ENCODE data around the gene IL17RC.

Gene IL17RC

DNA sequence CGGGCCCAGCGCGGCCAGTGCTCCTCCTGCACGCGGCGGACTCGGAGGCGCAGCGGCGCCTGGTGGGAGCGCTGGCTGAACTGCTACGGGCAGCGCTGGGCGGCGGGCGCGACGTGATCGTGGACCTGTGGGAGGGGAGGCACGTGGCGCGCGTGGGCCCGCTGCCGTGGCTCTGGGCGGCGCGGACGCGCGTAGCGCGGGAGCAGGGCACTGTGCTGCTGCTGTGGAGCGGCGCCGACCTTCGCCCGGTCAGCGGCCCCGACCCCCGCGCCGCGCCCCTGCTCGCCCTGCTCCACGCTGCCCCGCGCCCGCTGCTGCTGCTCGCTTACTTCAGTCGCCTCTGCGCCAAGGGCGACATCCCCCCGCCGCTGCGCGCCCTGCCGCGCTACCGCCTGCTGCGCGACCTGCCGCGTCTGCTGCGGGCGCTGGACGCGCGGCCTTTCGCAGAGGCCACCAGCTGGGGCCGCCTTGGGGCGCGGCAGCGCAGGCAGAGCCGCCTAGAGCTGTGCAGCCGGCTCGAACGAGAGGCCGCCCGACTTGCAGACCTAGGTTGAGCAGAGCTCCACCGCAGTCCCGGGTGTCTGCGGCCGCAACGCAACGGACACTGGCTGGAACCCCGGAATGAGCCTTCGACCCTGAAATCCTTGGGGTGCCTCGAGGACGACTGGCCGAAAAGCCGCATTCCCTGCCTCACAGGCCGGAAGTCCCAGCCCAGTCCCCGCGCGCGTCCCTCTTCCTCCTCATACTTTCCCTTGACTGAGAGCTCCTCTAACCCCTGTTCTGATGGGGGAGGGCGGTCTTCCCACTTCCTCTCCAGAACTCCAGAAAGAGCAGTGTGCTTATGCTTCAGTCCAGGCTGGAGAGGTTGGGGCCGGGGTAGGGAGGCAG is 1.4 kb upstream of the IL17RC start:
- Histone ChIP-seq H3K27me3 (ENCODE audit: low read depth) (no peaks in the 10 kb centered on the region), H3K36me3 (replicated peaks) (no peaks in the 10 kb centered on the region), H3K4me3 (peak overlapping the region; percentile 34), H3K4me1 (peaks cover 28% of the 10 kb centered on the region), H3K9me3 (0 out of 2 replicates have a peak, but pooled peaks cover 2% of the 10 kb centered on the region)
- peak; percentile 43 to 76 for DNase-seq (ENCODE audit: low spot score in 2 of 2)
- in situ Hi-C loops (cut with MboI; ENCODE audit: low sequenced_read_pairs): no loop called here

DNA sequence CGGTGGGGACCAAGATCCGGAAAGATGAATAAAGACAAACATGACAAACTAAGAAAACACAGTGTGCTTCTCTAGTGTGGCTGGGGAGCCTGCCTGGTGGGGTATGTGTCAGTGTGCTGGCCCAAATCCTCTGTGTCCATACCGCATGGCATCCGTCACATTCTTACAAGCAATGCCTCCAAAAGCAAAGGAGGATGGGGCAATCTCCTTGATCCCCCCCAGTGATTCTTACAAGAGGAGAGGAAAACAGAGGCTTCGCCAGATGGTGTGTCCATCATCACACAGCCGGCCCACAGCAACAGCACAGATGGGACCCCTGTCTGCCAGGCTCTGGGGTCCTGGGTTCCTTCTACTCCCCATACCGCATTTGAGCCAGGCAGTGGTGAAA is 558 bp upstream of the IL17RC start:
- DNase-seq (ENCODE audit: low spot score in 2 of 2): no peak
- Histone ChIP-seq H3K4me1 (peaks cover 28% of the 10 kb centered on the region), H3K4me3 (peak overlapping the region; percentile 25), H3K27me3 (ENCODE audit: low read depth) (no peaks in the 10 kb centered on the region), H3K36me3 (replicated peaks) (no peaks in the 10 kb centered on the region), H3K9me3 (0 out of 2 replicates have a peak, but pooled peaks cover 2% of the 10 kb centered on the region)
- in situ Hi-C loops (cut with MboI; ENCODE audit: low sequenced_read_pairs): no loop called here

DNA sequence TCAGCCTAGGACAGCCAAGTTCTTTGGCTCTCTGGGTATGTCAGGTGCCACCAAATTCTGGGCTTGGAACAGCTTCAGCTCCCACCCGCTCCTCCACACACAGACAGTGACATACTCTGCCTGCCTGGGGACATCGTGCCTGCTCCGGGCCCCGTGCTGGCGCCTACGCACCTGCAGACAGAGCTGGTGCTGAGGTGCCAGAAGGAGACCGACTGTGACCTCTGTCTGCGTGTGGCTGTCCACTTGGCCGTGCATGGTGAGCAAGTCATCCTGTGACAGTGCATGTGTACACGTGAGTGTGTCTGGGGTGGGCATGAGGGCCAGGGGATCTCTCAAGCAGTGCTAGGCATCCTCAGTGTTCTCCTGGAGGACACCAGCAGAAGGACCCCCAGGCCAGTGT is 922 bp downstream of the IL17RC start:
- Histone ChIP-seq H3K4me1 (peaks cover 28% of the 10 kb centered on the region), H3K27me3 (ENCODE audit: low read depth) (no peaks in the 10 kb centered on the region), H3K36me3 (replicated peaks) (no peaks in the 10 kb centered on the region), H3K4me3 (no peak overlapping the region), H3K9me3 (no peaks in the 10 kb centered on the region)
- DNase-seq (ENCODE audit: low spot score in 2 of 2): no peak
- in situ Hi-C loops (cut with MboI; ENCODE audit: low sequenced_read_pairs): no loop called here

DNA sequence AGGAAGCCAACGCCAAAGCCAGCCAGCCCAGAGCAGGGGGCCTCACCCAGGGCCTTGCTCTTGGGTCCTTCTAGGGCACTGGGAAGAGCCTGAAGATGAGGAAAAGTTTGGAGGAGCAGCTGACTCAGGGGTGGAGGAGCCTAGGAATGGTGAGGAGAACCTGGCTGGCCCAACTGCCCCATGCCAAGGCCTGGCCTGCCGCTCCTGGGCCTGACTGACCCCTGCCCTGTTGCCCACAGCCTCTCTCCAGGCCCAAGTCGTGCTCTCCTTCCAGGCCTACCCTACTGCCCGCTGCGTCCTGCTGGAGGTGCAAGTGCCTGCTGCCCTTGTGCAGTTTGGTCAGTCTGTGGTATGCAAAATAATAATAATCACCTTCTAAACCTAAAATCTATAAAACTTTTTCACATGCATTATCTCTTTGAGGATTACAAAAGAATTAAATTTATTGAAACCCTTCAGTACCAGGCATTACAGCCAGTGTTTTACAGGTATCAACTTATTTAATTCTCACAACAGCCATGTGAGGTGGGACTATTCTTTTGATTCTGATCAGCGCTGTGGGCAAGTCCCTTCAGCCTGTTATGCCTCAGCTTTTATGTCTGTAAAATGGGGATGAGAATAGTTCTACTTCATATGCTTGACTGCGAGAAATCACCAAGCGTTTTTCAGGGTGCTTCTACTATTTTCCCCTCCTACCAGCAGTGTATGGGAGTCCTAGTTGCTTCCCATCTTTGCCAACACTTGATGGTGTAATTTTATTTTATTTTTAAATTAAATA is 1.6 kb downstream of the IL17RC start:
- H3K9me3 ChIP-seq: no peaks in the 10 kb centered on the region
- no peak for DNase-seq (ENCODE audit: low spot score in 2 of 2)
- H3K4me1 ChIP-seq: peaks cover 28% of the 10 kb centered on the region
- in situ Hi-C loops (cut with MboI; ENCODE audit: low sequenced_read_pairs): no loop called here
- H3K4me3 ChIP-seq: no peak overlapping the region
- H3K36me3 ChIP-seq (replicated peaks): no peaks in the 10 kb centered on the region
- H3K27me3 ChIP-seq (ENCODE audit: low read depth): no peaks in the 10 kb centered on the region

- Histone ChIP-seq H3K4me1 (peaks cover 6% of the 10 kb centered on the region; the same call in 1 of the 2 replicates), H3K27me3 (ENCODE audit: low read depth) (no peaks in the 10 kb centered on the region), H3K4me3 (no peak overlapping the region), H3K36me3 (replicated peaks) (no peaks in the 10 kb centered on the region), H3K9me3 (no peaks in the 10 kb centered on the region)
- in situ Hi-C loops (cut with MboI; ENCODE audit: low sequenced_read_pairs): no loop called here
- DNase-seq (ENCODE audit: low spot score in 2 of 2): no peak
Observed at GRCh38 chr3:9928158-9928557, 11.3 kb downstream of the IL17RC start.

- in situ Hi-C loops (cut with MboI; ENCODE audit: low sequenced_read_pairs): no loop called here
- no peak for DNase-seq (ENCODE audit: low spot score in 2 of 2)
Observed at GRCh38 chr3:9930804-9931418, 14.0 kb downstream of the IL17RC start.

GRCh38 chr3:9932535-9932842 is 15.6 kb downstream of the IL17RC start:
- Histone ChIP-seq H3K36me3 (replicated peaks) (peaks cover 4% of the 10 kb centered on the region; the same call in 1 of the 2 replicates), H3K9me3 (no peaks in the 10 kb centered on the region), H3K4me3 (peak overlapping the region; percentile 75), H3K4me1 (peaks cover 15% of the 10 kb centered on the region), H3K27me3 (ENCODE audit: low read depth) (no peaks in the 10 kb centered on the region)
- in situ Hi-C loops (cut with MboI; ENCODE audit: low sequenced_read_pairs): no loop called here
- no peak for DNase-seq (ENCODE audit: low spot score in 2 of 2)

More at GRCh38 chr3:9930804-9931418, 14.0 kb downstream of the IL17RC start:
- Histone ChIP-seq H3K36me3 (replicated peaks) (no peaks in the 10 kb centered on the region; the same call in 1 of the 2 replicates), H3K9me3 (no peaks in the 10 kb centered on the region), H3K4me3 (no peak overlapping the region), H3K4me1 (peaks cover 15% of the 10 kb centered on the region), H3K27me3 (ENCODE audit: low read depth) (no peaks in the 10 kb centered on the region)

DNA sequence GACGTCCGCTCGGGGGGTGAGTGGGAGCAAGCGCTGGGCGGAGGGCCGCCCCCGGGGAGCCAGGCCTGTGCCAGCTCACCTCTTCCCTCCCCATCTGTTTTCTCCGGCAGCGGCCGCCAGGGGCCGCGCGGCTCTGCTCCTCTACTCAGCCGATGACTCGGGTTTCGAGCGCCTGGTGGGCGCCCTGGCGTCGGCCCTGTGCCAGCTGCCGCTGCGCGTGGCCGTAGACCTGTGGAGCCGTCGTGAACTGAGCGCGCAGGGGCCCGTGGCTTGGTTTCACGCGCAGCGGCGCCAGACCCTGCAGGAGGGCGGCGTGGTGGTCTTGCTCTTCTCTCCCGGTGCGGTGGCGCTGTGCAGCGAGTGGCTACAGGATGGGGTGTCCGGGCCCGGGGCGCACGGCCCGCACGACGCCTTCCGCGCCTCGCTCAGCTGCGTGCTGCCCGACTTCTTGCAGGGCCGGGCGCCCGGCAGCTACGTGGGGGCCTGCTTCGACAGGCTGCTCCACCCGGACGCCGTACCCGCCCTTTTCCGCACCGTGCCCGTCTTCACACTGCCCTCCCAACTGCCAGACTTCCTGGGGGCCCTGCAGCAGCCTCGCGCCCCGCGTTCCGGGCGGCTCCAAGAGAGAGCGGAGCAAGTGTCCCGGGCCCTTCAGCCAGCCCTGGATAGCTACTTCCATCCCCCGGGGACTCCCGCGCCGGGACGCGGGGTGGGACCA is 16.1 kb downstream of the IL17RC start:
- H3K4me3 ChIP-seq: peak overlapping the region; percentile 75
- H3K4me1 ChIP-seq: peaks cover 15% of the 10 kb centered on the region
- no peaks in the 10 kb centered on the region for H3K9me3 ChIP-seq
- in situ Hi-C loops (cut with MboI; ENCODE audit: low sequenced_read_pairs): no loop called here
- no peaks in the 10 kb centered on the region for H3K27me3 ChIP-seq (ENCODE audit: low read depth)
- peak; percentile 71 to 88 for DNase-seq (ENCODE audit: low spot score in 2 of 2)
- H3K36me3 ChIP-seq (replicated peaks): peaks cover 4% of the 10 kb centered on the region; the same call in 1 of the 2 replicates

DNA sequence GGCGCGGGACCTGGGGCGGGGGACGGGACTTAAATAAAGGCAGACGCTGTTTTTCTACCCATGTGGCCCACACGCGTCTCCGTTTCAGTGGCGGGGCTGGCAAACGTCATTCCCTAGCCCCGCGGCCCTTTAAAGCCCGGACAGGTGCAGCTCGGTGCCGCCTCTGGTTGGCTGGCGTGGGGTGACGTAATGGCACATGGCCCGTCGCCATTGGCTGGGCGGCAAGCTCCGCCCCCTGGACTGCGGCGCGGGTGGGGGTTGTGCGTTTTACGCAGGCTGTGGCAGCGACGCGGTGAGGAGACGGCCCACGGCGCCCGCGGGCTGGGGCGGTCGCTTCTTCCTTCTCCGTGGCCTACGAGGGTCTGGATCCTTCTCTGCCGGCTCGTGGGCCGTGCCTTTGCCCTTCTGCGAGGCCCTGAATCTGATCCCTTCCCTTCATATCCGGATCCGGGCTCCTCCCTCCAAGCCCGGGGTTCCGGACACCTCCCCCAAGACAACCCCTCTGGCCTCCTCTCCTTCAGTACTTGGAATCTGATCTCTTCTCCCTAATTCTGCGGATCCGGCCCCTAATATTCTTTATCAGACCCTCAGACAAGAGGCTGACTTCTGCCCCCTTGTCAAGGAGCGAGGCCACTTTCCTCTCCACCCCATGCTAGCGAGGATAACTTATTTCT is 16.8 kb downstream of the IL17RC start, which contains the start of gene CRELD1:
Gene CRELD1 (plus strand): TSS at position 274 of the 674 bp plus-strand sequence. CDS start 605 bp downstream, outside the sequence.
- in situ Hi-C loops (cut with MboI; ENCODE audit: low sequenced_read_pairs): no loop called here

DNA sequence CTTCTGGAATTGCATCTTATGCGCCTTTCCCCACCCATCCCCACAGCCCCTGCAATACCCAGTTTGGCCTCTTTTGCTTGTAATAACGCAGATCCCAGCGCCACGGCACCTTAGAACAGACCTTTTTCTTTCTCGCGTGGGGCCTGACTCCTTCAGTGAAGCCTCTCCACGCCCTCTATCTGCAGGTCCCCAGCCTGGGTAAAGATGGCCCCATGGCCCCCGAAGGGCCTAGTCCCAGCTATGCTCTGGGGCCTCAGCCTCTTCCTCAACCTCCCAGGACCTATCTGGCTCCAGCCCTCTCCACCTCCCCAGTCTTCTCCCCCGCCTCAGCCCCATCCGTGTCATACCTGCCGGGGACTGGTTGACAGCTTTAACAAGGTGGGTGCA is 17.3 kb downstream of the IL17RC start:
- DNase-seq (ENCODE audit: low spot score in 2 of 2): peak in 1 of 2 experiments; percentile 60
- H3K36me3 ChIP-seq (replicated peaks): peaks cover 4% of the 10 kb centered on the region; the same call in 1 of the 2 replicates
- H3K9me3 ChIP-seq: no peaks in the 10 kb centered on the region
- in situ Hi-C loops (cut with MboI; ENCODE audit: low sequenced_read_pairs): no loop called here
- H3K4me1 ChIP-seq: peaks cover 15% of the 10 kb centered on the region
- H3K4me3 ChIP-seq: peak overlapping the region; percentile 75
- H3K27me3 ChIP-seq (ENCODE audit: low read depth): no peaks in the 10 kb centered on the region

More for the DNA sequence above, 16.8 kb downstream of the IL17RC start, which contains the start of gene CRELD1:
- Histone ChIP-seq H3K4me3 (peak within 1 kb of the TSS; percentile 75), H3K27me3 (ENCODE audit: low read depth) (no peaks in the 10 kb centered on the region), H3K9me3 (no peaks in the 10 kb centered on the region), H3K4me1 (peaks cover 15% of the 10 kb centered on the region), H3K36me3 (replicated peaks) (peaks cover 4% of the 10 kb centered on the region; the same call in 1 of the 2 replicates)
- DNase-seq (ENCODE audit: low spot score in 2 of 2): peak; percentile 92 to 97

- in situ Hi-C loops (cut with MboI; ENCODE audit: low sequenced_read_pairs): no loop called here
- peaks cover 15% of the 10 kb centered on the region for H3K4me1 ChIP-seq
- no peaks in the 10 kb centered on the region for H3K27me3 ChIP-seq (ENCODE audit: low read depth)
- no peak overlapping the region; the same call in 1 of the 2 replicates for H3K4me3 ChIP-seq
- DNase-seq (ENCODE audit: low spot score in 2 of 2): no peak
- H3K9me3 ChIP-seq: no peaks in the 10 kb centered on the region
- peaks cover 4% of the 10 kb centered on the region; the same call in 1 of the 2 replicates for H3K36me3 ChIP-seq (replicated peaks)
Observed at GRCh38 chr3:9934993-9935392, 18.1 kb downstream of the IL17RC start.

DNA sequence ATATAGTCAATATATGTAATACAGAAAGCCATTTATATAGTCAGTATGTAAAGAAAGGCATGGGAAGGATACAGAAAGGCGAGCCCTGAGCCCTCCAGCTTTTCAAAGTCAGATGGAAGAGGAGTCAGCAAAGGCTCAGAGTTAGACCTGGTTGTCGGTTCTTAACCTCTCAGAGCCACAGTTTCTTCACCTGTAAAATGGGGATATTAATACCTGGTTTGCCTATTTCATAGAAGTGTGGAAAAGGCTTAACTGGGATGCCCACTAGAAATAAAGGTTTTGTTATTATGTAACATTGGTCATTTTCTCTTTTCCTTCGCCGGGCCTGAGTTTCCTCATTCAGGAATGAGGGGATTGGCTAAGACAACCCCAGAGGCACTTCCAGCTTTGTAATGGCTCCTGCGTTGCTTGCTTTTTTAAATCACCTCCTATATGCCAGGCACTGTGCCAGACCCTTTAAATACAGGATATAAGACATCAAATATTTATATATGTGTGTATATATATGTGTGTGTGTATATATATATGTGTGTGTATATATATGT is 19.1 kb downstream of the IL17RC start:
- no peaks in the 10 kb centered on the region for H3K9me3 ChIP-seq
- peaks cover 6% of the 10 kb centered on the region; the same call in 1 of the 2 replicates for H3K36me3 ChIP-seq (replicated peaks)
- no peak overlapping the region for H3K4me3 ChIP-seq
- in situ Hi-C loops (cut with MboI; ENCODE audit: low sequenced_read_pairs): no loop called here
- no peak for DNase-seq (ENCODE audit: low spot score in 2 of 2)
- H3K27me3 ChIP-seq (ENCODE audit: low read depth): no peaks in the 10 kb centered on the region
- peaks cover 15% of the 10 kb centered on the region for H3K4me1 ChIP-seq
